Large intestine (tissue), 3 donors: ENCODE measurements around the gene VCPKMT. TPM values are rescaled to one million over a fixed set of nuclear protein-coding genes. Genes with fewer than 3 reads are reported as not detected.

Experiments
- DNase-seq, 2 donors: peaks; one replicate each; pipeline versions ENCODE4 v3.0.0 to v3.0.0-alpha.2; 2013
- H3K27ac ChIP-seq: one replicate; pipeline ENCODE4 v1.5.1; 2013; ENCODE audit warnings: low read length
- H3K27me3 ChIP-seq: 2 replicates; pipeline ENCODE4 v1.6.1; 2013; ENCODE audit warnings: low read length; ENCODE audit not compliant: control insufficient read depth, insufficient read depth
- H3K36me3 ChIP-seq: 2 replicates; pipeline ENCODE4 v1.6.1; 2013; ENCODE audit warnings: low read length; ENCODE audit not compliant: control insufficient read depth, insufficient read depth
- H3K4me1 ChIP-seq: one replicate; pipeline ENCODE4 v1.6.1; 2013; ENCODE audit warnings: low read length; ENCODE audit not compliant: control insufficient read depth, insufficient read depth
- H3K4me3 ChIP-seq: one replicate; pipeline ENCODE4 v1.5.1; 2013; ENCODE audit warnings: low read length
- H3K9me3 ChIP-seq: one replicate; pipeline ENCODE4 v1.6.1; 2013; ENCODE audit warnings: mild to moderate bottlenecking, low read depth, low read length, moderate library complexity; ENCODE audit not compliant: control insufficient read depth
- WGBS: methylation state at CpG from one replicate; pipeline ENCODE4 v1.1.5; 2013; ENCODE audit warnings: low lambda C conversion rate; ENCODE audit not compliant: insufficient coverage; 5-methylcytosine and 5-hydroxymethylcytosine counted together
- polyA plus RNA-seq: library from polyadenylated mRNA; unstranded; fragments of 120-200 nt; gene quantifications from one replicate; pipeline ENCODE4 v1.2.1, GENCODE V29; 2013

The VCPKMT gene
- polyA plus RNA-seq, 1 donor: 13.1 TPM

DNA sequence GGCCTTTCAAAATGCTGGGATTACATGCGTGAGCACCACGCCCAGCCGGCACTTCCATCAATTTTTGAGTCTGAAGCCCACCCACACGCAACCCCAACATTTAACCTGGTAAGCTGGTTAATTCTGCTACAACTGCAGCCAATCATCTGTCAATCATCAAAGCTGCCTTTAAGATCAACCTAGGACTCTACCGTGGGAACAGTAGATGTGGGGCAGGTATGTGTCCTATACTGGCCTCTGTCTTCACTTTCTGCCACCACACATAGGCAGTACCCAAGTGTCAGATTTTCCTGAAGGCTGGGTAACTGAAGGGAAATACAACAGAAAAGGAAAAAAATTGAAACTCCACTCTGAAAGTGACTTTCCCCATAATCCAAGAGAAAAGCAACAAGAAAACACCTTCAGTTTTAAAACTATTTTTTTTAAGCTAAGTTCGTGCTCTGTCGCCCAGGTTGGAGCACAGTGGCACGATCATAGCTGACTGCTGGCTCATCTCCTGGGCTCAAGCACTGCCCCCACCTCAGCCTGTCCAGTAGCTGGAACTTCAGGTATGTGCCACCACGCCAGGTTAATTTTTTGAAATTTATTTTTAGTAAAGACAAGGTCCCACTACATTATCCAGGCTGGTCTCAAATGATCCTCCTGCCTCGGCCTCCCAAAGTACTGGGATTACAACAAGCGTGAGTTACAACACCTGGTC, 22.2 kb downstream of the VCPKMT start:
- H3K27ac ChIP-seq: no peak overlapping the region
- no peaks in the 10 kb centered on the region for H3K9me3 ChIP-seq
- no peaks in the 10 kb centered on the region for H3K36me3 ChIP-seq
- H3K27me3 ChIP-seq: no peaks in the 10 kb centered on the region
- DNase-seq: no peak
- WGBS: 100% methylated on average over 2 of the region's 11 CpGs
- H3K4me1 ChIP-seq: no peaks in the 10 kb centered on the region
- H3K4me3 ChIP-seq: no peak overlapping the region

DNA sequence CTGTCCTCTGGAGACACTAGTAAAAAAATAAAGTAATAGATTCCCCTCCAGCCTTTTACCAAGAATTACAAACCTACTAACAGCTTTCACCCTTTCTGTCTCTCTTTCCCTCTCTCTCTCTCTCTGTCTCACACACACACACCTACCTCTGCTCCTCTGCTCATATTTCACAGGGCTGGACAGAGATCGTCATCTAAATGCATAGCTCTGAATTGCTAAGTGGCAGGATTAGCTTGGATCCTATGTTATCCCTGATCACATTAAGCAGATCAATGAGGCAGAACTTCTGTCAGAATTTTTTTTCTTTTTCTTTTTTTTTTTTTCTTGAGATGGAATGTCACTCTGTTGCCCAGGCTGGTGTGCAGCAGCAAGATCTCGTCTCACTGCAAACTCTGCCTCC, 22.9 kb downstream of the VCPKMT start:
- H3K27me3 ChIP-seq: no peaks in the 10 kb centered on the region
- no peaks in the 10 kb centered on the region for H3K36me3 ChIP-seq
- no peaks in the 10 kb centered on the region for H3K9me3 ChIP-seq
- H3K27ac ChIP-seq: no peak overlapping the region
- WGBS: no CpG with 5 or more reads among the region's 2 CpGs
- no peak for DNase-seq
- H3K4me1 ChIP-seq: no peaks in the 10 kb centered on the region
- no peak overlapping the region for H3K4me3 ChIP-seq

DNA sequence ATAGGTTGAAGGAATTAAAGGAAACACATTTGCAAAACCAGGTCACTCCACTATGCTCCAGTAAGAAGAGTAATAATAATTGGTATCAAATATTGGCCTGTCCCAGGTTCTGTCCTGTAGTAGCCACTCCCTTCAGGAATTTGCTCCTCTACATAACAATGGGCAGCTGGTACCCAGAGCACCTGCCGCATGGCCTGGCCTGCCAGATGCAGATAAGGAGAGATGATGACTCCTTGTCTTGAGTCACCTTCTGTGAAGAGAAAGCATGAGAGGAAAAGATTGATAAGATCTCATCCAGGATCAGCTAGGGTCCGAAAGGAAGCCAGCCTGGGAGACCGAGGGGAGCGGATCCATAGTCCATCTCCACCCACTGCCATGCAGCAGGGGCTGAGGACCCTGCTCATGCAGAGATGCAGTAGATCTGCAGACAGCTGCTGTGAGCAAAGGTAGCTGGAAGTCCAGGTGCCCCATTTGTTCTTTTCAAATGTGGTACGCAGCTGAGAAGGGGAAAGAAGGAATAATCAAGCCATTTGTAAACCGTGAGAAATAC, 24.3 kb downstream of the VCPKMT start:
- no CpG with 5 or more reads among the region's 6 CpGs for WGBS
- no peaks in the 10 kb centered on the region for H3K9me3 ChIP-seq
- no peaks in the 10 kb centered on the region for H3K4me1 ChIP-seq
- H3K4me3 ChIP-seq: no peak overlapping the region
- no peaks in the 10 kb centered on the region for H3K27me3 ChIP-seq
- DNase-seq: no peak
- no peaks in the 10 kb centered on the region for H3K36me3 ChIP-seq
- H3K27ac ChIP-seq: no peak overlapping the region

DNA sequence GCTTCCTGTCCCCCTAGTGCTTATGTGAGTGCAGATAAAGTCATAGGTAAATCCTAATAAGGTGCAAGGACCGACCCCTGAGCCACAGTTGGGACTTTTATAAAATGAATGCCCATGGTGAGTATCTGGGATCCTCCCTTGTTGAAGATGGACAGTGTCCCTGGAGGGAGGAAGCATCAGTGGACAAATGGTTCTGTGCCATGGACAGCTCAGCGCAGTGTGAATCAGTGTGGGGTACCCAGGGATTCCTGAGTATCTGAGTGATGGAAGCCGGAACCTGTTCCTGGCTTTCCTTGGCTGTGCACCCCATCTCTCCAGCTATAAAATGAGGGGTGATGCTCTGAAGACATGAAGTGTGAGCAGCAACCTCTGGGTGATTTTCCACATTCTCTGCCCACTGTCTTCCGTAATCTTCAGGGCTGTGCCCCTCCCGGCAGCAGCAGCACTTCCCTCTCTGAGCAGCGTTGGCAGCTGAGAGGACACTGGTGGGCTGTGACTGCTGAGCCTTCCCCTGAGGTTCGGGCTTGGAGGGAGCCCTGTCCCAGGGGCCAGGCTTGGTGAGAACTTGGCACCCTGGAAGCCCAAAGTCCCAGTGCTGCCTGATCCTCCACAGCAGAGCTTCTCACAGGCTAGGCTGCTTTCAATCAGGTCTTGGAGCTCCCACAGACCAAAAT, 25.0 kb downstream of the VCPKMT start:
- Histone ChIP-seq H3K36me3 (no peaks in the 10 kb centered on the region), H3K9me3 (no peaks in the 10 kb centered on the region), H3K27me3 (no peaks in the 10 kb centered on the region), H3K4me3 (no peak overlapping the region), H3K27ac (no peak overlapping the region), H3K4me1 (no peaks in the 10 kb centered on the region)
- DNase-seq: no peak
- WGBS: no CpG with 5 or more reads among the region's 7 CpGs

DNA sequence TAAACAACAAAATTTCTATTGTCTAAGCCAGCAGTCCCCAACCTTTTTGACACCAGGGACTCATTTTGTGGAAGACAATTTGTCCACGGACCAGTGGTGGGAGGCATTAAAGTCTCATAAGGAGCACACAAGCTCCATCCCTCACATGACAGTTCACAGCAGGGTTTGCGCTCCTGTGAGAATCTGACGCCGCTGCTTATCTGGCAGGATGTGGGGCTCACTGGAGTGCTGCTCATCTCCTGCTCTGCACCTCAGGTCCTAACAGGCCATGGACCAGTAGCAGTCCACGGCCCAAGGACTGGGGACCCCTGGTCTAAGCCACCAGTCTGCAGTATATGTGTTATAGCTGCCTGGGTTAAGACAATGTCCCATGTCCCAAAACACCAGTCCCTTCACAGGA, 27.2 kb downstream of the VCPKMT start:
- Histone ChIP-seq H3K9me3 (no peaks in the 10 kb centered on the region), H3K27ac (no peak overlapping the region), H3K4me1 (no peaks in the 10 kb centered on the region), H3K36me3 (no peaks in the 10 kb centered on the region), H3K27me3 (no peaks in the 10 kb centered on the region), H3K4me3 (no peak overlapping the region)
- 100% methylated on average over 1 of the region's 5 CpGs for WGBS
- DNase-seq: no peak

DNA sequence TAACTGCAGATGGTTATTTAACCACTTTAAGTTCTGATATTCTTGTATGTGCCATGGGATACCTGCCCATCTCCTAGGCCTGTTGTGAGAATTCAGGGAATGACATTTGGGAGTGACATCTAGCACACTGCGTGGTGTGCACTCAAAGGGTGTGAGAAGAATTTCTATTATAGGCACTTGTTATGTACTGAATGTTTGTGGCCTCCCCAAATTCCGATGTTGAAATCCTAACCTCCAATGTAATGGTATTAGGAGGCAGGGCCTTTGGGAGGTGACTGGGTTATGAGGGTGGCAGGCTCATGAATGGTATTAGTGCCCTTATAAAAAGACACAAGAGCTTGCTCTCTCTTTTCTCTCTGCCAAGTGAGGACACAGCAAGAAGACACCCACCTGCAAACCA, 27.6 kb downstream of the VCPKMT start:
- DNase-seq: no peak
- H3K4me3 ChIP-seq: no peak overlapping the region
- H3K9me3 ChIP-seq: no peaks in the 10 kb centered on the region
- H3K36me3 ChIP-seq: no peaks in the 10 kb centered on the region
- no peaks in the 10 kb centered on the region for H3K27me3 ChIP-seq
- H3K27ac ChIP-seq: no peak overlapping the region
- no peaks in the 10 kb centered on the region for H3K4me1 ChIP-seq
- WGBS: no CpG with 5 or more reads among the region's 2 CpGs

DNA sequence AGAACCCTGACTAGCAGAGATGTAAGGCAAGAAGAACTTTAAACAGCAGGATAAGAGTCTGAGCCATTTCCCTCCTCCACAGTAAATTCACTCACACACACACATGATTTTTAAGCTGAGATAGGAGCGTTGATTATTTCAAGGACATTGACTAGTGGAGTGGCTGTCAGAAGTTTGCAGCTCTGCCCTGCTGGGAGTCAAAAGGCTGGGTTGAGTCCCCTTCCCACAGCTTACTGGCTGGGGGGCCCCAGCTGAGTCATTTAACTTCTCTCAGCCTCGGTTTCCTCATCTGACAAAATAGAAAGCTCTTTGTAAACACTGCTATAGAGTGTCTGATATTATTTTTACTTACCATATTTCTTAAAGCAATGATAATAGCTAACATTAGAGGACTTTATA, 28.3 kb downstream of the VCPKMT start:
- Histone ChIP-seq H3K27ac (no peak overlapping the region), H3K4me1 (no peaks in the 10 kb centered on the region), H3K9me3 (no peaks in the 10 kb centered on the region), H3K36me3 (no peaks in the 10 kb centered on the region), H3K27me3 (no peaks in the 10 kb centered on the region), H3K4me3 (no peak overlapping the region)
- DNase-seq: no peak
- WGBS: no CpG with 5 or more reads among the region's 2 CpGs

DNA sequence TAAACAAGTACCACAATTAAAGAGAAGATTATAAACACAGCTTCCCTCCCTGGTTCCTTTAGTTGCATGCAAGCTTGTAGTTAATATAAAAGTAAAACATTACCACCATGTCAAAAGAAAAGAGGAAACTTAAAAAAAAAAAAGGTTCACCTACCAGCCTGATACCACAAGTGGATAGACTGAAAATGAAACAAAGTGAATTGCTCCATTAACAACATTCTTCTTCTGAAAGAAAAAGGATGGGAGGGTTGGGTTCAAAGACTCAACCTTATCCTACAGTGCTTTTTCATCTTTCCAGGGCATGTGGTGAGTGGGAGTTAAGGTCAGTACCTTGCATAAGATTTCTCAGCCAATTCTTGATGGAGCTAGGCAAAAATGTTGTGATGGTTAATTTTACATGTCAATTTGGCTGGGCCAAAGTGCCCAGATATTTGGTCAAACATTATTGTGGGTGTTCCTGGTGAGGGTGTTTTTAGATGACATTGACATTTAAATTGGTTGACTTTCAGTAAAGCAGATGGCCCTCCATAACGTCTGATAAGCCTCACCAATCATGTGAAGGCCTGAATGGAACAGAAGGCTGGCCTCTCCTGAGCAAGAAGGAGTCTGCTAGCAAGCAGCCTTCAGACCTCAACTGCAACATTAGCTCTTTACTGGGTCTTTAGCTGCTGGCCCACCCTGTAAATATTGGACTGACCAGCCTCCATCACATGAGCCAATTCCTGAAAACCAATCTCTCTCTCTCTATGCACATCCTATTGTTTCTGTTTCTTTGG, 28.8 kb downstream of the VCPKMT start:
- Histone ChIP-seq H3K27me3 (no peaks in the 10 kb centered on the region), H3K27ac (no peak overlapping the region), H3K9me3 (no peaks in the 10 kb centered on the region), H3K4me1 (no peaks in the 10 kb centered on the region), H3K4me3 (no peak overlapping the region), H3K36me3 (no peaks in the 10 kb centered on the region)
- WGBS: no CpG with 5 or more reads among the region's 1 CpG
- DNase-seq: peak in 1 of 2 donors; percentile 49

DNA sequence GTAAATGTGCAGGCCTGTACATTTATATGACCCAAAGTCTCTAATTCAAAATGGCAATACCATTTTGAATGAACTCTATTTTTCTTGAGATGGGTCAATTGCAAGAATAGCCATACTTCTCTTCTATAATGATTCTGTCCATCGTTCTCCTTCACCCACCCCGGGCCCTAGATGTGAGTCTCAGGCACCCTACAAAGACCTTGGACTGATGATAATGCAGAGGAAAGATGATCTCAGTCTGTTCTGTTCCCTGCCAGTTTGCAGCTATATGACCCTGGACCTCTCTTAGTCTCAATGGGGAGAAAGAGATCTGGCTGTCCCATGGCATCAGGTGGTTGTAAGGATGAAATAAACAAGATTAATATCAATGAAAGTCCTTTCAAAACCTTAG, 30.1 kb downstream of the VCPKMT start:
- no peak for DNase-seq
- no peaks in the 10 kb centered on the region for H3K36me3 ChIP-seq
- H3K4me3 ChIP-seq: no peak overlapping the region
- H3K27me3 ChIP-seq: no peaks in the 10 kb centered on the region
- H3K9me3 ChIP-seq: no peaks in the 10 kb centered on the region
- no CpG with 5 or more reads among the region's 2 CpGs for WGBS
- H3K27ac ChIP-seq: no peak overlapping the region
- H3K4me1 ChIP-seq: no peaks in the 10 kb centered on the region

DNA sequence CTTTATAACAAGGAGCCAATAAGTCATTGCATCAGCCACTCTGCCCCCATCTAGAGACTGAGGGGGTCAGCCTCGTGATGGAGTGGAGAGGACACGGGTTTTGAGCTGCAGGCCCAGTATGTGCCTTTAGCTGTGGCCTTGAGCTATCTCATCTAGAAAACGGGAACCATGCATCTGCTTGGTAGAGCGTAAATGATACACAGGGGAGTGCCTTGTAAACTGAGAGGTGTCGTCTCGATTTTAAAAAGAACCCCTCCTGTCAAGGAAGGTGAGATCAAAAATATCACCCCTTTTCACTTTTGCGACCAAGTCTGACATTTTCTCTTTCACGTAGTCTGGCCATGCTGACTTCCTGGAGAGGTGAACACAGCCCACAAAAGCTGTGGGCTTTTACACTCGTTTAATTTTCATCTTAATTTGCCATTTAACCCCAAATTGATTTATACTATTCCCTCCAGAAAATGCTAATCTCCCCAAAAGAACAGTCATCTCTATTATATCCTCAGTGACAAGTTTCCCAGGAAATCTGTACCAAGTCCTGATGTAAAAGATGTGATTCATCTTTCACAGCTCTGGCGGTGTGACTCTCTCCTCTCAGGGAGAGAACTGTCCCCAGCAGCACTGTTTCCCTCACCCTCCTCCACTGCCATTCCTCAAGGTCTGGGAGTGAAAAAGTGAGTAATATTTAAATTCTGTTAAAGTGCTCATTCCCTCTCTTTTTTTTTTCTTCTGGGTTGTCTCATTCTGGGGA, 30.6 kb downstream of the VCPKMT start:
- H3K36me3 ChIP-seq: no peaks in the 10 kb centered on the region
- H3K27ac ChIP-seq: no peak overlapping the region
- no peaks in the 10 kb centered on the region for H3K9me3 ChIP-seq
- H3K27me3 ChIP-seq: no peaks in the 10 kb centered on the region
- WGBS: 100% methylated on average over 1 of the region's 10 CpGs
- no peaks in the 10 kb centered on the region for H3K4me1 ChIP-seq
- no peak for DNase-seq
- no peak overlapping the region for H3K4me3 ChIP-seq
